Fibroblast of skin of right biceps (primary cell): Measurements from ENCODE around the gene MAMLD1.
A peak's percentile ranks its signal among the peaks of the same experiment; 100 is the strongest.

ENCODE experiments used
- DNase-seq: peaks from one replicate; pipeline ENCODE4 v3.0.0-alpha.2; 2013

MAMLD1 gene

GRCh38 chrX:150540965-150541364 lies 177.8 kb downstream of the MAMLD1 start:
- DNase-seq = no peak

GRCh38 chrX:150542846-150543229 lies 179.7 kb downstream of the MAMLD1 start:
- DNase-seq = no peak

- DNase-seq = no peak
These were observed 180.4 kb downstream of the MAMLD1 start for GRCh38 chrX:150543230-150544155.

GRCh38 chrX:150544222-150544787 lies 181.2 kb downstream of the MAMLD1 start:
- DNase-seq = no peak

GRCh38 chrX:150544835-150545770 lies 182.0 kb downstream of the MAMLD1 start:
- DNase-seq = no peak

GRCh38 chrX:150546711-150547153 lies 183.6 kb downstream of the MAMLD1 start:
- DNase-seq = no peak

GRCh38 chrX:150547375-150548115 lies 184.4 kb downstream of the MAMLD1 start:
- DNase-seq = peak; percentile 24

- no peak for DNase-seq
These were observed 185.1 kb downstream of the MAMLD1 start for GRCh38 chrX:150548251-150548650.

- peak; percentile 45 for DNase-seq
These were observed 185.6 kb downstream of the MAMLD1 start for GRCh38 chrX:150548684-150549083.

GRCh38 chrX:150551963-150552362 lies 188.8 kb downstream of the MAMLD1 start:
- no peak for DNase-seq

- DNase-seq = no peak
These were observed 195.3 kb downstream of the MAMLD1 start for GRCh38 chrX:150558424-150558823.
